Measurements from ENCODE around the gene LRRK1.

LRRK1 gene

GRCh38 chr15:100891307-100892012 lies 27.7 kb upstream of the LRRK1 start:
- no peak for DNase-seq

GRCh38 chr15:100892013-100892355 lies 27.2 kb upstream of the LRRK1 start:
- no peak for DNase-seq

- DNase-seq: no peak
Observed at GRCh38 chr15:100893261-100893963, 25.7 kb upstream of the LRRK1 start.

GRCh38 chr15:100893964-100894295 lies 25.2 kb upstream of the LRRK1 start:
- no peak for DNase-seq

- DNase-seq: no peak
Observed at GRCh38 chr15:100895721-100896120, 23.4 kb upstream of the LRRK1 start.

- no peak for DNase-seq
Observed at GRCh38 chr15:100897221-100898151, 21.7 kb upstream of the LRRK1 start.

GRCh38 chr15:100898152-100898490 lies 21.0 kb upstream of the LRRK1 start:
- no peak for DNase-seq

GRCh38 chr15:100898661-100899462 lies 20.3 kb upstream of the LRRK1 start:
- DNase-seq: no peak

GRCh38 chr15:100899601-100900000 lies 19.6 kb upstream of the LRRK1 start:
- no peak for DNase-seq

- no peak for DNase-seq
Observed at GRCh38 chr15:100900136-100900794, 18.9 kb upstream of the LRRK1 start.

GRCh38 chr15:100900795-100901169 lies 18.4 kb upstream of the LRRK1 start:
- DNase-seq: no peak

- DNase-seq: no peak
Observed at GRCh38 chr15:100901296-100901695, 17.9 kb upstream of the LRRK1 start.

GRCh38 chr15:100901702-100902435 lies 17.3 kb upstream of the LRRK1 start:
- DNase-seq: no peak

- no peak for DNase-seq
Observed at GRCh38 chr15:100902436-100903167, 16.6 kb upstream of the LRRK1 start.

- no peak for DNase-seq
Observed at GRCh38 chr15:100903168-100903554, 16.0 kb upstream of the LRRK1 start.

GRCh38 chr15:100905850-100906249 lies 13.3 kb upstream of the LRRK1 start:
- DNase-seq: no peak

GRCh38 chr15:100908466-100908865 lies 10.7 kb upstream of the LRRK1 start:
- DNase-seq: no peak

- DNase-seq: no peak
Observed at GRCh38 chr15:100909565-100909964, 9.6 kb upstream of the LRRK1 start.

GRCh38 chr15:100909989-100910955 lies 8.9 kb upstream of the LRRK1 start:
- no peak for DNase-seq

GRCh38 chr15:100911086-100911485 lies 8.1 kb upstream of the LRRK1 start:
- DNase-seq: no peak

All from activated CD4-positive, alpha-beta T cell treated with anti-CD3 and anti-CD28 coated beads for 48 hours (primary cell).